Trophoblast cell (in vitro differentiated cells and primary cell): Measurements from ENCODE around the gene PPP2R2C.

Source experiments
- DNase-seq, 2 donors: peaks; one replicate each; pipeline ENCODE4 v3.0.0-alpha.2; 2016
- H2AFZ ChIP-seq: 2 replicates; pipeline ENCODE4 v1.6.1; 2013; ENCODE audit warnings: low read length, moderate library complexity, mild to moderate bottlenecking; ENCODE audit not compliant: insufficient read depth, poor library complexity
- H2AK5ac ChIP-seq: 2 replicates; pipeline ENCODE4 v1.6.1; 2013; ENCODE audit warnings: mild to moderate bottlenecking, low read length
- H2BK120ac ChIP-seq: 2 replicates; pipeline ENCODE4 v1.6.1; 2013; ENCODE audit warnings: low read length, mild to moderate bottlenecking, moderate library complexity; ENCODE audit not compliant: insufficient read depth, poor library complexity
- H2BK12ac ChIP-seq: 2 replicates; pipeline ENCODE4 v1.6.1; 2013; ENCODE audit warnings: mild to moderate bottlenecking, low read length, moderate library complexity
- H2BK5ac ChIP-seq: 2 replicates; pipeline ENCODE4 v1.6.1; 2013; ENCODE audit warnings: low read length, low read depth, moderate library complexity, mild to moderate bottlenecking; ENCODE audit not compliant: poor library complexity
- H3K14ac ChIP-seq: 2 replicates; pipeline ENCODE4 v1.6.1; 2013; ENCODE audit warnings: mild to moderate bottlenecking, low read length
- H3K18ac ChIP-seq: 2 replicates; pipeline ENCODE4 v1.6.1; 2013; ENCODE audit warnings: mild to moderate bottlenecking, low read length
- H3K23ac ChIP-seq: 2 replicates; pipeline ENCODE4 v1.6.1; 2013; ENCODE audit warnings: low read length
- H3K27ac ChIP-seq: 2 replicates; pipeline ENCODE4 v1.5.1; 2013; ENCODE audit warnings: low read depth, mild to moderate bottlenecking, inconsistent platforms, low read length, moderate library complexity
- H3K27me3 ChIP-seq: 2 replicates; pipeline ENCODE4 v1.6.1; 2013; ENCODE audit warnings: inconsistent platforms, mild to moderate bottlenecking, low read length, moderate library complexity; ENCODE audit not compliant: insufficient read depth
- H3K36me3 ChIP-seq, 2 experiments: 1 replicate in 1 of 2; 2 replicates in 1 of 2; pipeline ENCODE4 v1.6.1; 2013; ENCODE audit warnings: low read length in 2 of 2, mild to moderate bottlenecking in 2 of 2, moderate library complexity in 1 of 2; ENCODE audit not compliant: insufficient read depth in 2 of 2, control insufficient read depth in 1 of 2
- H3K4ac ChIP-seq: 2 replicates; pipeline ENCODE4 v1.6.1; 2013; ENCODE audit warnings: low read depth, mild to moderate bottlenecking, low read length, moderate library complexity
- H3K4me1 ChIP-seq, 2 experiments: 1 replicate in 1 of 2; 2 replicates in 1 of 2; pipeline ENCODE4 v1.6.1; 2013; ENCODE audit warnings: low read length in 2 of 2, mild to moderate bottlenecking in 2 of 2, moderate library complexity in 1 of 2; ENCODE audit not compliant: insufficient read depth in 2 of 2, control insufficient read depth in 1 of 2
- H3K4me2 ChIP-seq: 2 replicates; pipeline ENCODE4 v1.6.1; 2013; ENCODE audit warnings: inconsistent platforms, mild to moderate bottlenecking, low read length, moderate library complexity
- H3K4me3 ChIP-seq: 2 replicates; pipeline ENCODE4 v1.5.1; 2013; ENCODE audit warnings: mild to moderate bottlenecking, low read depth, low read length, inconsistent platforms
- H3K79me1 ChIP-seq: one replicate; pipeline ENCODE4 v1.6.1; 2013; ENCODE audit warnings: low read length
- H3K79me2 ChIP-seq: 2 replicates; pipeline ENCODE4 v1.6.1; 2013; ENCODE audit warnings: low read length, mild to moderate bottlenecking; ENCODE audit not compliant: control insufficient read depth, insufficient read depth, poor library complexity
- H3K9ac ChIP-seq: 2 replicates; pipeline ENCODE4 v1.6.1; 2013; ENCODE audit warnings: mild to moderate bottlenecking, low read length
- H3K9me3 ChIP-seq: 2 replicates; pipeline ENCODE4 v1.6.1; 2013; ENCODE audit warnings: low read depth, mild to moderate bottlenecking, control low read depth, inconsistent platforms, low read length; ENCODE audit not compliant: insufficient read depth
- H4K12ac ChIP-seq: 2 replicates; pipeline ENCODE4 v1.6.1; 2013; ENCODE audit warnings: low read depth, mild to moderate bottlenecking, low read length, moderate library complexity
- H4K8ac ChIP-seq: 2 replicates; pipeline ENCODE4 v1.6.1; 2013; ENCODE audit warnings: low read depth, mild to moderate bottlenecking, low read length, moderate library complexity
- H4K91ac ChIP-seq: one replicate; pipeline ENCODE4 v1.6.1; 2013; ENCODE audit warnings: low read depth, mild to moderate bottlenecking, low read length, moderate library complexity
- WGBS: extraction: QIAGEN DNeasy Blood & Tissue Kit; methylation state at CpG from one replicate; pipeline ENCODE4 v1.1.7; 2013; ENCODE audit warnings: missing lambda C conversion rate; ENCODE audit not compliant: insufficient read length, insufficient coverage; ENCODE audit errors: extremely low coverage; 5-methylcytosine and 5-hydroxymethylcytosine counted together

PPP2R2C gene

DNA sequence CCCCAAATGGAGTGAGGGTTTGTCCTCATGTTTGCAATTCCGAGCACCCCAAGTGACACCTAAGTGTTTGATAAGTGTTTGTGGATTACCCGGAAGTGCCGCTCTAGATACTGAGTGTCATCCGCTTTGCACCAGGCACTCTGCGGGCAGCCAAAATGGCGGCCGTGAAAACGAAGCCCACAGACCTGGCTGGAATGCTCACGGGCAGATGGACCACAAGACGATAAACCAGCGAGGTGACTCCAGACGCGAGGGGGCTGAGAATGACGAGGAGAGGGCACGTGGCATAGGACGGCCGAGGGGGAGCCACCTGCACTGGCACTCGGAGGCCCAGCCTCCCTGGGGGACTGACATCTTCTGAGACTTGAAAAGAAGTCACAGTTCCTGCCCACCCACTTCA is 51.0 kb downstream of the PPP2R2C start:
- H3K27ac ChIP-seq = no peak overlapping the region
- H3K79me1 ChIP-seq = no peaks in the 10 kb centered on the region
- H3K14ac ChIP-seq = no peak overlapping the region
- no peak overlapping the region for H3K9ac ChIP-seq
- no peak overlapping the region for H3K23ac ChIP-seq
- H3K27me3 ChIP-seq = no peaks in the 10 kb centered on the region
- no peak for DNase-seq
- H3K18ac ChIP-seq = no peak overlapping the region
- H4K91ac ChIP-seq = no peak overlapping the region
- no peak overlapping the region for H2AFZ ChIP-seq
- no peak overlapping the region for H4K12ac ChIP-seq
- no peak overlapping the region for H2AK5ac ChIP-seq
- no CpG with 5 or more reads among the region's 18 CpGs for WGBS
- H3K4me1 ChIP-seq = no peaks in the 10 kb centered on the region
- H3K79me2 ChIP-seq = no peaks in the 10 kb centered on the region
- H2BK12ac ChIP-seq = no peak overlapping the region
- no peak overlapping the region for H3K4me3 ChIP-seq
- no peak overlapping the region for H3K4me2 ChIP-seq
- no peaks in the 10 kb centered on the region for H3K36me3 ChIP-seq
- H2BK5ac ChIP-seq = no peak overlapping the region
- H3K9me3 ChIP-seq = peaks cover 2% of the 10 kb centered on the region
- H3K4ac ChIP-seq = no peak overlapping the region
- H4K8ac ChIP-seq = no peak overlapping the region
- no peak overlapping the region for H2BK120ac ChIP-seq

DNA sequence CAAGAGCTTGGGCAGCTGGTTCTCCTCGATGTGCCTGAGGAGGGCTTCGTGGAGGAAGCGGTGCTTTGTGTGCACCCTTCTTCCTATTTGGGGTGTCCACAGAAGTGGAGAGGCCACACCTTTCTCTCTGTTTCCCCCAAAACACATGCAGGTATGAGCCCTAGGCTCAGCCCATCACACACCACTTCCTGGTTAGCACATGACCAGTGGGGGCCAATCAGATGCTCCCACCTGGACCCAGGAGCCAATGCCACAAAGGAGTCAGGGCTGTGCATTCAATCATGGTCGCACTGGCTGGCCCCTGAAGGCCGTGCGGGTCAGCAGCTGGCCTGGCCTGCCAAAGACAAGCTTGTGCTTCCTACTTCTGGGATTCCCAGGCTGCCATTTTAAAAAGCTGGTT is 51.4 kb downstream of the PPP2R2C start:
- H3K27me3 ChIP-seq = no peaks in the 10 kb centered on the region
- H2AK5ac ChIP-seq = no peak overlapping the region
- H3K79me1 ChIP-seq = no peaks in the 10 kb centered on the region
- no peak overlapping the region for H2BK5ac ChIP-seq
- H3K4me2 ChIP-seq = no peak overlapping the region
- H3K4me3 ChIP-seq = no peak overlapping the region
- H2AFZ ChIP-seq = no peak overlapping the region
- H3K14ac ChIP-seq = no peak overlapping the region
- no peak overlapping the region for H4K8ac ChIP-seq
- WGBS = no CpG with 5 or more reads among the region's 6 CpGs
- no peaks in the 10 kb centered on the region for H3K36me3 ChIP-seq
- H3K23ac ChIP-seq = no peak overlapping the region
- no peaks in the 10 kb centered on the region for H3K4me1 ChIP-seq
- no peak overlapping the region for H4K12ac ChIP-seq
- no peak overlapping the region for H3K4ac ChIP-seq
- no peak overlapping the region for H4K91ac ChIP-seq
- DNase-seq = no peak
- H3K9ac ChIP-seq = no peak overlapping the region
- no peak overlapping the region for H2BK12ac ChIP-seq
- H3K18ac ChIP-seq = no peak overlapping the region
- H3K79me2 ChIP-seq = no peaks in the 10 kb centered on the region
- no peak overlapping the region for H2BK120ac ChIP-seq
- H3K27ac ChIP-seq = no peak overlapping the region
- peaks cover 2% of the 10 kb centered on the region for H3K9me3 ChIP-seq

DNA sequence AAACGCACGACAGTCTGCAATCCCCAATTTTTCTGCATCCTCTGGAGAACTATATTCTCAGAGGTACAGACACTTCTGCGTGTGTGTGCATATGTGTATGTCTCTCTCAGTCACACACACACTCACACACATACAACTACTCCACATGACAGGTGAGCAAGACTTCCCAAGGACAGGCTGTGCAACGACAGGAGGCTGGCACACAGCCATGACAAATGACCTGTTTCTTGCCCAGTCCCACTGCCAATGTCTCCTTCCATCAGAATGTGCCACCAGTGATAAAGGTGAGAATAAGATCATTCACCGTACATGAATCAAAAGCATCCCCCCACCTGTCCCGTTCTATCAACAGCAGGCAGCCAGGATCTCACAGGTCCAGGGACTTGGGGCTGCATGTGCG is 52.4 kb downstream of the PPP2R2C start:
- Histone ChIP-seq H3K79me1 (no peaks in the 10 kb centered on the region), H2BK12ac (no peak overlapping the region), H3K4ac (no peak overlapping the region), H3K79me2 (no peaks in the 10 kb centered on the region), H2BK5ac (no peak overlapping the region), H3K18ac (no peak overlapping the region), H3K36me3 (no peaks in the 10 kb centered on the region), H3K14ac (no peak overlapping the region), H3K27me3 (no peaks in the 10 kb centered on the region), H4K12ac (no peak overlapping the region), H2BK120ac (no peak overlapping the region), H3K4me1 (no peaks in the 10 kb centered on the region), H4K8ac (no peak overlapping the region), H4K91ac (no peak overlapping the region), H3K4me2 (no peak overlapping the region), H3K9ac (no peak overlapping the region), H2AFZ (no peak overlapping the region), H3K4me3 (no peak overlapping the region), H2AK5ac (no peak overlapping the region), H3K9me3 (peaks cover 2% of the 10 kb centered on the region), H3K27ac (no peak overlapping the region), H3K23ac (no peak overlapping the region)
- WGBS = no CpG with 5 or more reads among the region's 7 CpGs
- no peak for DNase-seq

DNA sequence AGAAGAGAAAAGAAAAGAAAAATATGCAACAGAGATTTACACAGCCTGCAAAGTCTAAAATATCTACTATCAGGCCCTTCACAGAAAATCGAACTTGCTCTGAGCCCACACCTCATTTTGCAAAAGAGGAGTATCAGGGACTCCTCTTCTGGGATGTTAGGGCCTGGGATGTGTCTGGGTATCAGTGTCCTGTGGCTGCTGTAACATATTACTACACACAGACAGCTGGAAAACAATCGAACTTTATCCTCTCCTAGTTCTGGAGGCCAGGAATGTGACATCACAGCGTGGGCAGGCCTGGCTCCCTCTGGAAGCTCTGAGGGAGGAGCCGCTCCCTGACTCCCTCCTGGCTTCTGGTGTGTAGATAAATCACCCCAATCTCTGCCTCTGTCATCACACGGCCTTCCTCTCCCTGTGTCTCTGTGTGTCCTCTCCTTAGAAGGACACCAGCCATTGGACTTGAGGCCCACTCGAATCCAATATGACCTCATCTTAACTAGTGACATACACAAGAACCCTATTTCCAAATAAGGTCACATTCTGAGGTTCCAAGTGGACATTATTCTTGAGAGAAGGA is 52.9 kb downstream of the PPP2R2C start:
- no peaks in the 10 kb centered on the region for H3K79me1 ChIP-seq
- H3K9me3 ChIP-seq = peaks cover 2% of the 10 kb centered on the region
- no peak overlapping the region for H2BK12ac ChIP-seq
- H4K12ac ChIP-seq = no peak overlapping the region
- H2BK5ac ChIP-seq = no peak overlapping the region
- no peaks in the 10 kb centered on the region for H3K27me3 ChIP-seq
- no peak overlapping the region for H3K27ac ChIP-seq
- no peak overlapping the region for H2AFZ ChIP-seq
- no peak overlapping the region for H3K4me2 ChIP-seq
- no peaks in the 10 kb centered on the region for H3K79me2 ChIP-seq
- no peak overlapping the region for H4K8ac ChIP-seq
- DNase-seq = no peak
- H3K9ac ChIP-seq = no peak overlapping the region
- H3K23ac ChIP-seq = no peak overlapping the region
- WGBS = no CpG with 5 or more reads among the region's 6 CpGs
- H4K91ac ChIP-seq = no peak overlapping the region
- no peak overlapping the region for H3K14ac ChIP-seq
- no peak overlapping the region for H3K4me3 ChIP-seq
- no peak overlapping the region for H3K18ac ChIP-seq
- no peaks in the 10 kb centered on the region for H3K36me3 ChIP-seq
- no peak overlapping the region for H3K4ac ChIP-seq
- no peaks in the 10 kb centered on the region for H3K4me1 ChIP-seq
- no peak overlapping the region for H2BK120ac ChIP-seq
- no peak overlapping the region for H2AK5ac ChIP-seq
